HTERT RPE-1 (cell line): Measurements from ENCODE around the gene AASDH.
"Not testable (repeated sequence)": the region's sequence is repeated elsewhere in the genome, so short reads cannot be mapped to it uniquely, and the experiment has no call there.

ENCODE experiments used
- in situ Hi-C: fragments of 300-500 bp; cut with MboI; formaldehyde crosslinking; loops from 4 replicates; pipeline ENCODE4 v1.14.3; 2020; ENCODE audit warnings: low sequenced_read_pairs

The AASDH gene

GRCh38 chr4:56391270-56391669 is 4.0 kb upstream of the AASDH start:
- in situ Hi-C loops, result no loop called here

GRCh38 chr4:56389558-56389957 is 2.3 kb upstream of the AASDH start:
- in situ Hi-C loops, result no loop called here

GRCh38 chr4:56388306-56388705 is 1.0 kb upstream of the AASDH start:
- in situ Hi-C loops, result no loop called here

- in situ Hi-C loops, result no loop called here
Measured at GRCh38 chr4:56386091-56386490, 1.2 kb downstream of the AASDH start.

GRCh38 chr4:56375458-56375857 is 11.8 kb downstream of the AASDH start:
- in situ Hi-C loops, result no loop called here

GRCh38 chr4:56374956-56375355 is 12.3 kb downstream of the AASDH start:
- in situ Hi-C loops, result no loop called here

- in situ Hi-C loops, result no loop called here
Measured at GRCh38 chr4:56372774-56373173, 14.5 kb downstream of the AASDH start.

GRCh38 chr4:56371426-56372220 is 15.7 kb downstream of the AASDH start:
- in situ Hi-C loops, result no loop called here

GRCh38 chr4:56370377-56370776 is 16.9 kb downstream of the AASDH start:
- in situ Hi-C loops, result no loop called here

GRCh38 chr4:56362981-56363380 is 24.3 kb downstream of the AASDH start:
- in situ Hi-C loops, result not testable (repeated sequence)

GRCh38 chr4:56360071-56360470 is 27.2 kb downstream of the AASDH start:
- in situ Hi-C loops, result no loop called here

GRCh38 chr4:56356650-56357049 is 30.6 kb downstream of the AASDH start:
- in situ Hi-C loops, result no loop called here

GRCh38 chr4:56348576-56348975 is 38.7 kb downstream of the AASDH start:
- in situ Hi-C loops, result no loop called here

- in situ Hi-C loops, result no loop called here
Measured at GRCh38 chr4:56345458-56345857, 41.8 kb downstream of the AASDH start.

GRCh38 chr4:56342746-56343145 is 44.5 kb downstream of the AASDH start:
- in situ Hi-C loops, result no loop called here

GRCh38 chr4:56330691-56331090 is 56.6 kb downstream of the AASDH start:
- in situ Hi-C loops, result no loop called here

- in situ Hi-C loops, result no loop called here
Measured at GRCh38 chr4:56326363-56326762, 60.9 kb downstream of the AASDH start.

GRCh38 chr4:56324011-56324610 is 63.2 kb downstream of the AASDH start:
- in situ Hi-C loops, result no loop called here

- in situ Hi-C loops, result no loop called here
Measured at GRCh38 chr4:56323327-56323726, 64.0 kb downstream of the AASDH start.

- in situ Hi-C loops, result no loop called here
Measured at GRCh38 chr4:56321251-56321650, 66.0 kb downstream of the AASDH start.

- in situ Hi-C loops, result no loop called here
Measured at GRCh38 chr4:56320293-56320692, 67.0 kb downstream of the AASDH start.

GRCh38 chr4:56318555-56318954 is 68.7 kb downstream of the AASDH start:
- in situ Hi-C loops, result no loop called here

GRCh38 chr4:56317749-56318148 is 69.5 kb downstream of the AASDH start:
- in situ Hi-C loops, result no loop called here
